ENCODE measurements around the gene CCR1.
"Not testable (repeated sequence)": the region's sequence is repeated elsewhere in the genome, so short reads cannot be mapped to it uniquely, and the experiment has no call there.

Gene CCR1

GRCh38 chr3:46209746-46210470 is 1.8 kb upstream of the CCR1 start:
- H3K27ac ChIP-seq (ENCODE audit: low read depth, low read length): no peak overlapping the region
- H3K36me3 ChIP-seq (ENCODE audit: control insufficient read depth, insufficient read depth, low read length): no peaks in the 10 kb centered on the region
- no peak overlapping the region for H3K4me3 ChIP-seq (ENCODE audit: low read depth, low read length)
- H3K4me1 ChIP-seq (ENCODE audit: control insufficient read depth, insufficient read depth, low read length): peaks cover 8% of the 10 kb centered on the region; the same call in 1 of the 2 replicates
- H3K9me3 ChIP-seq (ENCODE audit: control insufficient read depth, insufficient read depth, low read depth, low read length): no peaks in the 10 kb centered on the region
- no peaks in the 10 kb centered on the region; the same call in 1 of the 2 replicates for H3K27me3 ChIP-seq (ENCODE audit: control insufficient read depth, insufficient read depth, low read length)
- H3K9ac ChIP-seq (ENCODE audit: low read length): no peak overlapping the region

- H3K4me1 ChIP-seq (ENCODE audit: control insufficient read depth, insufficient read depth, low read length): peaks cover 6% of the 10 kb centered on the region; the same call in 1 of the 2 replicates
- H3K27ac ChIP-seq (ENCODE audit: low read depth, low read length): no peak overlapping the region
- H3K27me3 ChIP-seq (ENCODE audit: control insufficient read depth, insufficient read depth, low read length): no peaks in the 10 kb centered on the region; the same call in 1 of the 2 replicates
- no peak overlapping the region for H3K9ac ChIP-seq (ENCODE audit: low read length)
- no peak overlapping the region for H3K4me3 ChIP-seq (ENCODE audit: low read depth, low read length)
- H3K9me3 ChIP-seq (ENCODE audit: control insufficient read depth, insufficient read depth, low read depth, low read length): no peaks in the 10 kb centered on the region
- H3K36me3 ChIP-seq (ENCODE audit: control insufficient read depth, insufficient read depth, low read length): no peaks in the 10 kb centered on the region
These were observed 940 bp upstream of the CCR1 start for GRCh38 chr3:46209053-46209452.

- H3K9me3 ChIP-seq (ENCODE audit: control insufficient read depth, insufficient read depth, low read depth, low read length); H3K4me3 ChIP-seq (ENCODE audit: low read depth, low read length); H3K27ac ChIP-seq (ENCODE audit: low read depth, low read length); H3K27me3 ChIP-seq (ENCODE audit: control insufficient read depth, insufficient read depth, low read length); H3K4me1 ChIP-seq (ENCODE audit: control insufficient read depth, insufficient read depth, low read length); H3K9ac ChIP-seq (ENCODE audit: low read length); H3K36me3 ChIP-seq (ENCODE audit: control insufficient read depth, insufficient read depth, low read length): not testable (repeated sequence)
These were observed 599 bp downstream of the CCR1 start for GRCh38 chr3:46207514-46207913.

- H3K36me3 ChIP-seq (ENCODE audit: control insufficient read depth, insufficient read depth, low read length): no peaks in the 10 kb centered on the region
- peaks cover 6% of the 10 kb centered on the region; the same call in 1 of the 2 replicates for H3K4me1 ChIP-seq (ENCODE audit: control insufficient read depth, insufficient read depth, low read length)
- no peak overlapping the region for H3K27ac ChIP-seq (ENCODE audit: low read depth, low read length)
- H3K4me3 ChIP-seq (ENCODE audit: low read depth, low read length): no peak overlapping the region
- H3K9me3 ChIP-seq (ENCODE audit: control insufficient read depth, insufficient read depth, low read depth, low read length): no peaks in the 10 kb centered on the region
- H3K27me3 ChIP-seq (ENCODE audit: control insufficient read depth, insufficient read depth, low read length): no peaks in the 10 kb centered on the region
- no peak overlapping the region for H3K9ac ChIP-seq (ENCODE audit: low read length)
These were observed 1.7 kb downstream of the CCR1 start for GRCh38 chr3:46206282-46207015.

- H3K4me1 ChIP-seq (ENCODE audit: control insufficient read depth, insufficient read depth, low read length): peaks cover 6% of the 10 kb centered on the region; the same call in 1 of the 2 replicates
- H3K4me3 ChIP-seq (ENCODE audit: low read depth, low read length): no peak overlapping the region
- no peak overlapping the region for H3K27ac ChIP-seq (ENCODE audit: low read depth, low read length)
- no peaks in the 10 kb centered on the region for H3K9me3 ChIP-seq (ENCODE audit: control insufficient read depth, insufficient read depth, low read depth, low read length)
- no peaks in the 10 kb centered on the region for H3K27me3 ChIP-seq (ENCODE audit: control insufficient read depth, insufficient read depth, low read length)
- H3K9ac ChIP-seq (ENCODE audit: low read length): no peak overlapping the region
- no peaks in the 10 kb centered on the region for H3K36me3 ChIP-seq (ENCODE audit: control insufficient read depth, insufficient read depth, low read length)
These were observed 2.7 kb downstream of the CCR1 start for GRCh38 chr3:46205286-46205960.

- no peaks in the 10 kb centered on the region for H3K27me3 ChIP-seq (ENCODE audit: control insufficient read depth, insufficient read depth, low read length)
- H3K9me3 ChIP-seq (ENCODE audit: control insufficient read depth, insufficient read depth, low read depth, low read length): no peaks in the 10 kb centered on the region
- no peak overlapping the region for H3K4me3 ChIP-seq (ENCODE audit: low read depth, low read length)
- no peaks in the 10 kb centered on the region for H3K36me3 ChIP-seq (ENCODE audit: control insufficient read depth, insufficient read depth, low read length)
- no peak overlapping the region for H3K27ac ChIP-seq (ENCODE audit: low read depth, low read length)
- H3K4me1 ChIP-seq (ENCODE audit: control insufficient read depth, insufficient read depth, low read length): peaks cover 6% of the 10 kb centered on the region; the same call in 1 of the 2 replicates
- H3K9ac ChIP-seq (ENCODE audit: low read length): no peak overlapping the region
These were observed 4.4 kb downstream of the CCR1 start for GRCh38 chr3:46203681-46204080.

- Histone ChIP-seq H3K4me1 (ENCODE audit: control insufficient read depth, insufficient read depth, low read length) (no peaks in the 10 kb centered on the region), H3K27ac (ENCODE audit: low read depth, low read length) (no peak overlapping the region), H3K9ac (ENCODE audit: low read length) (no peak overlapping the region), H3K4me3 (ENCODE audit: low read depth, low read length) (no peak overlapping the region), H3K9me3 (ENCODE audit: control insufficient read depth, insufficient read depth, low read depth, low read length) (no peaks in the 10 kb centered on the region), H3K27me3 (ENCODE audit: control insufficient read depth, insufficient read depth, low read length) (no peaks in the 10 kb centered on the region), H3K36me3 (ENCODE audit: control insufficient read depth, insufficient read depth, low read length) (no peaks in the 10 kb centered on the region)
These were observed 5.6 kb downstream of the CCR1 start for GRCh38 chr3:46202535-46202934.

- H3K36me3 ChIP-seq (ENCODE audit: control insufficient read depth, insufficient read depth, low read length): no peaks in the 10 kb centered on the region
- H3K4me1 ChIP-seq (ENCODE audit: control insufficient read depth, insufficient read depth, low read length): no peaks in the 10 kb centered on the region
- no peak overlapping the region for H3K4me3 ChIP-seq (ENCODE audit: low read depth, low read length)
- H3K9me3 ChIP-seq (ENCODE audit: control insufficient read depth, insufficient read depth, low read depth, low read length): no peaks in the 10 kb centered on the region
- no peaks in the 10 kb centered on the region for H3K27me3 ChIP-seq (ENCODE audit: control insufficient read depth, insufficient read depth, low read length)
- H3K27ac ChIP-seq (ENCODE audit: low read depth, low read length): no peak overlapping the region
- H3K9ac ChIP-seq (ENCODE audit: low read length): no peak overlapping the region
These were observed 7.3 kb downstream of the CCR1 start for GRCh38 chr3:46200790-46201189.

GRCh38 chr3:46200211-46200610 is 7.9 kb downstream of the CCR1 start:
- H3K9ac ChIP-seq (ENCODE audit: low read length): no peak overlapping the region
- H3K36me3 ChIP-seq (ENCODE audit: control insufficient read depth, insufficient read depth, low read length): no peaks in the 10 kb centered on the region
- peaks cover under 1% of the 10 kb centered on the region; the same call in 1 of the 2 replicates for H3K9me3 ChIP-seq (ENCODE audit: control insufficient read depth, insufficient read depth, low read depth, low read length)
- no peaks in the 10 kb centered on the region for H3K27me3 ChIP-seq (ENCODE audit: control insufficient read depth, insufficient read depth, low read length)
- H3K27ac ChIP-seq (ENCODE audit: low read depth, low read length): no peak overlapping the region
- no peak overlapping the region for H3K4me3 ChIP-seq (ENCODE audit: low read depth, low read length)
- H3K4me1 ChIP-seq (ENCODE audit: control insufficient read depth, insufficient read depth, low read length): no peaks in the 10 kb centered on the region

GRCh38 chr3:46196261-46196957 is 11.7 kb downstream of the CCR1 start:
- no peak overlapping the region for H3K27ac ChIP-seq (ENCODE audit: low read depth, low read length)
- H3K9ac ChIP-seq (ENCODE audit: low read length): no peak overlapping the region
- H3K27me3 ChIP-seq (ENCODE audit: control insufficient read depth, insufficient read depth, low read length): no peaks in the 10 kb centered on the region
- no peaks in the 10 kb centered on the region for H3K36me3 ChIP-seq (ENCODE audit: control insufficient read depth, insufficient read depth, low read length)
- H3K9me3 ChIP-seq (ENCODE audit: control insufficient read depth, insufficient read depth, low read depth, low read length): peaks cover 20% of the 10 kb centered on the region
- no peaks in the 10 kb centered on the region for H3K4me1 ChIP-seq (ENCODE audit: control insufficient read depth, insufficient read depth, low read length)
- H3K4me3 ChIP-seq (ENCODE audit: low read depth, low read length): no peak overlapping the region

Data from HUES6 (cell line).